LNCAP (cell line): ENCODE results near the gene TUFT1.

Source experiments
- CTCF ChIP-seq: fragments of 450-650 bp; IDR thresholded peaks from 2 replicates; pipeline ENCODE4 v1.5.1; 2017; ENCODE audit warnings: mild to moderate bottlenecking

The TUFT1 gene

DNA sequence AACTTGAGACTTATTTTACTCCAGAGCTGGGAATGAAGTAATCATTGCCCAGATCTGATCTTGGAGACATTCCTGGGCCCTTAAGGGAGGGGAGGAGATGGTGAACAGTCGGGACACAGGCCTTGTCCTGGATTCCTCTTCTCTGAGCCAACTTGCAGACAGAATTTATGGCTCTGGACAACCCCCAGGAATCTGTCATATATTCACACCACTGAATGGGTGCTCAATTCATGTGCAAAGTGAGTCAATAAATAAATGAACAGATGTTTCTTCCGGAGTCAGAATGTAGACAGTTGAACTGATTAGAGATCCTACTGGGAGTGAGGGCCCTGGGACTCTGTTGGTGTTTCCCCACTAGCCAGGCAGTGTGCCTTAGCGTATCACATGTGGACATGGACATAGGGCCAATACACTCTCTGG, 2.6 kb downstream of the TUFT1 start:
- TF ChIP-seq CTCF, result no peak

DNA sequence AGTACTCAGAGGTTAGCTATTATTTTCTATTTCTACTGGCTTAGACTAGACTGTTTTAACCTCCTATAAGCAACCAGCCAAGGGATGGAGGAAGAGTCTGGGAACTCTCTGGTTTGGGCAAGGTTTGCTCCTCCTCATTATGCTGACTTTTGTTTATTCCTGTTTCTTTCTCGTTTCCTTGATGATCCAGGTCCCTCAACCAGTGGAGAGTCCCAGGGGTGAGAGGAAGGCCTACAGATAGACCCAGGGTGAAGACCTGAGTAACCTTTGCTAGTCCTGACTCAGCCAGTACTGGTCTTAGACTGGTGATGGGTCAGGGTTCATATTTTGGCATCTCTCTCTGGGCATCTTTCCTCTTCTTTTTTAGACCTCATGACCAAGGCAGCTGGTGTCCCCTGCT, 5.4 kb downstream of the TUFT1 start:
- no peak for TF ChIP-seq CTCF

- TF ChIP-seq CTCF, result no peak
Observed at GRCh38 chr1:151546011-151546925, 6.2 kb downstream of the TUFT1 start.

DNA sequence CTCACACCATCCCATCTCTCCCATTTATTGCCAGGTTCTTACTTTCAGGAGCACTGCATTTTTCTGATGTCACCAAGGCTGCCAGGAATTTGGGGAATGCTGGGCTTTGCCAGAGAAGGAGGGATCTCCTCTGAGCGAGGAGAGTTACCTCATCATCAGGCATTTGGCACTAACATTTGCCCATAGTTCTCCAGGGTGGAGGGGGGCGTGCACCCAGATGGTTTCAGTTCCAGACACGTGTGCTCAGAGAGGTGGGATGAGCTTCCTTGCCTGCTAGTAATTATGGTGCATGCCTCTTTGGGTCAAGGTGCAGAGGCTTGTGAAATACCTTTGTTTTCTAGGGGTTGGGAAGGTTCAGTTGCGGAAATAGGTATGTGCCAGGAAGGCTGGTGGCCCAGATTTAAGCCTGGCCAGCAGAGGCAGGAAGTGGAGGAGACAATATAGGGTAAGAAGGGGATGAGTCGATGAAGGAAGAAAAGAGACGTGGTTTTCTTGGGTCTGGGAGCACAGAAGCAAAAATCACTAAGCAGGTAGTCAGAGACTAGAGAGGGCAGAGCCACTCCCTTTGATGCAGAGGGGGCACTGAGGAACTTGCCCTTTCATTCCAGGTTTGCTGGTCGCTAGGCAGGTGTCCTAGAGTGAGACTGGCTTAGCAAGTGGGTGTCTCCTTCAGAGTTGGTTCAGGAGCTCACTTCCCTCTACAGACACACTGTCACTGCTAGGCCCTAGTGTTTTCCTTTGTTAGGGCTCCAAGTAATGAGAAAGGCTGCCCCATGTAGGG, 7.2 kb downstream of the TUFT1 start:
- no peak for TF ChIP-seq CTCF

- no peak for TF ChIP-seq CTCF
Observed at GRCh38 chr1:151547900-151548230, 7.8 kb downstream of the TUFT1 start.

DNA sequence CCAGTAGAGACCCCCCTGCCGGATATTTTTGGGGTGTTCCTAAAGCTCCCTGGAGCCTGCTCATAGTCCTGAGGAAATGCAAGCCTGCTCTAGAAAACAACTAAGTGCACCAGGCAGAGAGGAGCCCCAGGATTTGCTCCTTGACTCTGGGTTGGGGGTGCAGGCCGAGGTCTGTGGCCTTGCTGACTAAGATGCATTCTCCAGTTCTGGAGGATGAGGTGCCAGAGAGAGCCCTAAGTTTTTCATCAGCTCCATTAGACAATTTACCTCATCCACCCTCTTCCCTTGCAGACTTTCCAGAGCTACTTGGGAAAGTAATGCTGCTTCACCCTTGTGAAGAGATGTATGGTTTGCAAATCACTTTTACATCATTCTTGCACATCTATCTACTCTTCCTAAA, 9.1 kb downstream of the TUFT1 start:
- no peak for TF ChIP-seq CTCF

- TF ChIP-seq CTCF, result no peak
Observed at GRCh38 chr1:151553659-151554058, 13.6 kb downstream of the TUFT1 start.
